K562 (cell line): ENCODE results near the gene PLCB4. TPM values are rescaled to one million over a fixed set of nuclear protein-coding genes. Genes with fewer than 3 reads are reported as not detected.

Experiments used
- ATAC-seq: fragments of 200-7000 bp; cut with Tn5 transposase; 3 replicates; pipeline ENCODE4 v1.9.1; 2020; ENCODE audit warnings: moderate library complexity
- BruUV-seq: library from RNA; stranded (reverse); fragments of 400-500 nt; replicated peaks from 2 replicates; lab custom pipeline; 2021; lab: Mats Ljungman, UMichigan
- CTCF ChIA-PET: fragments of 300-600 bp; formaldehyde crosslinking; extraction: SDS; loops from one replicate; lab custom pipeline; 2021; ENCODE audit warnings: low intra/inter-chr PET ratio; lab: Yijun Ruan, JAX
- POLR2A ChIA-PET: fragments of 300-600, 350-650 bp; sonication (Branson Sonifier 250); formaldehyde crosslinking; extraction: SDS; loops from one replicate; lab custom pipeline; 2021; ENCODE audit warnings: antibody characterized with exemption, inconsistent platforms; lab: Yijun Ruan, JAX
- DNase-seq, 4 experiments: peaks; one replicate each; pipeline versions ENCODE4 v3.0.0 to v3.0.0-alpha.2; 2011 to 2018; ENCODE audit warnings: low spot score in 3 of 4, mixed read lengths in 3 of 4; ENCODE audit errors: extremely low read depth in 1 of 4
- FAIRE-seq: peaks from 2 replicates; lab custom pipeline; 2011; peaks lifted over from hg19 to GRCh38; lab: Jason Lieb, UNC
- H2AFZ ChIP-seq: 2 replicates; pipeline ENCODE4 v1.6.0; 2011; ENCODE audit warnings: low read depth, low read length, control low read depth, inconsistent platforms
- H3K27ac ChIP-seq: fragments of 200-600 bp; 3 replicates; pipeline ENCODE4 v1.8.0; 2011; ENCODE audit warnings: low read depth, mild to moderate bottlenecking, control low read depth, inconsistent platforms, low read length, moderate library complexity, mixed read lengths; ENCODE audit errors: extremely low read depth
- H3K27me3 ChIP-seq, 2 experiments: fragments of 300-600 bp in 1 of 2; 2 replicates in 1 of 2; 3 replicates in 1 of 2; pipeline versions ENCODE4 v1.6.0 to v1.8.0; 2011; ENCODE audit warnings: inconsistent platforms in 2 of 2, low read length in 2 of 2, mild to moderate bottlenecking in 1 of 2, mixed read lengths in 1 of 2, moderate library complexity in 1 of 2; ENCODE audit not compliant: control insufficient read depth in 2 of 2, insufficient read depth in 2 of 2
- H3K36me3 ChIP-seq: fragments of 300-600 bp; 3 replicates; pipeline ENCODE4 v1.8.0; 2011; ENCODE audit warnings: mild to moderate bottlenecking, low read length, inconsistent platforms; ENCODE audit not compliant: control insufficient read depth, insufficient read depth
- H3K4me1 ChIP-seq, 2 experiments: fragments of 200-600 bp in 1 of 2; replicated peaks in 1 of 2; 2 replicates in 1 of 2; 3 replicates in 1 of 2; pipeline versions ENCODE4 v1.5.1 to v1.8.0; 2011; ENCODE audit warnings: inconsistent platforms in 2 of 2, low read length in 2 of 2, mild to moderate bottlenecking in 1 of 2, mixed read lengths in 1 of 2, moderate library complexity in 1 of 2; ENCODE audit not compliant: control insufficient read depth in 2 of 2, insufficient read depth in 2 of 2
- H3K4me2 ChIP-seq: 2 replicates; pipeline ENCODE4 v1.6.1; 2011; ENCODE audit warnings: low read length, control low read depth, inconsistent platforms, mixed read lengths; ENCODE audit not compliant: insufficient read depth
- H3K4me3 ChIP-seq: fragments of 200-600 bp; sonication (generic), shearing (Covaris generic); 2 replicates; pipeline ENCODE4 v1.5.1; 2016; ENCODE audit warnings: control low read depth, inconsistent platforms
- H3K79me2 ChIP-seq: fragments of 200-600 bp; 3 replicates; pipeline ENCODE4 v1.8.0; 2011; ENCODE audit warnings: low read length, inconsistent platforms; ENCODE audit not compliant: control insufficient read depth, insufficient read depth
- H3K9ac ChIP-seq, 2 experiments: 2 replicates each; pipeline versions ENCODE4 v1.6.0 to v1.6.1; 2011; ENCODE audit warnings: low read depth in 2 of 2, low read length in 2 of 2, control low read depth in 1 of 2, inconsistent platforms in 1 of 2, mild to moderate bottlenecking in 1 of 2, mixed read lengths in 1 of 2; ENCODE audit not compliant: insufficient read depth in 1 of 2
- H3K9me1 ChIP-seq: one replicate; pipeline ENCODE4 v1.6.0; 2011; ENCODE audit warnings: inconsistent platforms, mild to moderate bottlenecking, low read length, moderate library complexity; ENCODE audit not compliant: control insufficient read depth, insufficient read depth
- H3K9me3 ChIP-seq: replicated peaks from 2 replicates; pipeline ENCODE4 v1.5.1; 2011; ENCODE audit warnings: low read depth, low read length, inconsistent platforms; ENCODE audit not compliant: control insufficient read depth, insufficient read depth
- H4K20me1 ChIP-seq: replicated peaks from 2 replicates; pipeline ENCODE4 v1.6.1; 2011; ENCODE audit warnings: low read length, inconsistent platforms, mixed read lengths; ENCODE audit not compliant: control insufficient read depth, insufficient read depth
- ATF1 ChIP-seq, 2 experiments: fragments of 450-650 bp in 1 of 2; IDR thresholded peaks; 2 replicates each; pipeline ENCODE4 v1.6.1; 2016; ENCODE audit warnings: missing compliant biosample characterization in 1 of 2, missing genetic modification characterization in 1 of 2
- BCLAF1 ChIP-seq, 2 experiments: fragments of 450-650 bp in 1 of 2; IDR thresholded peaks; 2 replicates each; pipeline ENCODE4 v1.6.1; 2011 to 2017; ENCODE audit warnings: low read depth in 2 of 2, antibody characterized with exemption in 1 of 2, borderline replicate concordance in 1 of 2, low read length in 1 of 2, mild to moderate bottlenecking in 1 of 2, mixed read lengths in 1 of 2; ENCODE audit not compliant: control insufficient read depth in 1 of 2
- CHCHD3 ChIP-seq: fragments of 250-450 bp; sonication (Bioruptor Pico); IDR thresholded peaks from 2 replicates; pipeline ENCODE4 v2.1.2; 2022; ENCODE audit warnings: mild to moderate bottlenecking
- ELK3 ChIP-seq: fragments of 450-650 bp; formaldehyde crosslinking; IDR thresholded peaks from 2 replicates; pipeline ENCODE4 v1.4.0; 2020; ENCODE audit warnings: mild to moderate bottlenecking
- KLF1 ChIP-seq: fragments of 450-650 bp; IDR thresholded peaks from 2 replicates; pipeline ENCODE4 v1.6.1; 2016; ENCODE audit warnings: missing genetic modification characterization, missing compliant biosample characterization
- L3MBTL2 ChIP-seq: fragments of 450-650 bp; IDR thresholded peaks from 2 replicates; pipeline ENCODE4 v1.6.1; 2016; ENCODE audit warnings: mild to moderate bottlenecking, moderate library complexity
- MLX ChIP-seq, 2 experiments: fragments of 450-650 bp in 1 of 2; sonication (generic) in 1 of 2; formaldehyde crosslinking; conservative IDR thresholded peaks; 2 replicates each; pipeline versions ENCODE4 v1.4.0 to v1.8.1; 2020 to 2022; ENCODE audit warnings: mild to moderate bottlenecking in 1 of 2, missing genetic modification reagents in 1 of 2
- MXI1 ChIP-seq: IDR thresholded peaks from 2 replicates; pipeline ENCODE4 v1.6.1; 2011; ENCODE audit warnings: low read depth, mild to moderate bottlenecking, improper control_type of control experiment, low read length
- NR2C1 ChIP-seq, 2 experiments: fragments of 450-650 bp; IDR thresholded peaks; 2 replicates each; pipeline ENCODE4 v1.6.1; 2017; ENCODE audit warnings: mild to moderate bottlenecking in 2 of 2, antibody characterized with exemption in 1 of 2, inconsistent platforms in 1 of 2, missing compliant biosample characterization in 1 of 2, missing genetic modification characterization in 1 of 2
- POU5F1 ChIP-seq: fragments of 150-350 bp; IDR thresholded peaks from 2 replicates; pipeline ENCODE4 v1.6.1; 2014; ENCODE audit warnings: borderline replicate concordance, low read length, low read depth, mild to moderate bottlenecking; ENCODE audit not compliant: partially characterized antibody
- RUNX1 ChIP-seq: sonication (generic); IDR thresholded peaks from 2 replicates; pipeline ENCODE4 v1.6.1; 2016; ENCODE audit warnings: antibody characterized with exemption, low read depth
- STAT5A ChIP-seq: IDR thresholded peaks from 2 replicates; pipeline ENCODE4 v1.6.1; 2012; ENCODE audit warnings: low read length, inconsistent platforms, borderline replicate concordance
- ZBTB49 ChIP-seq: sonication (generic); formaldehyde crosslinking; IDR thresholded peaks from 2 replicates; pipeline ENCODE4 v1.8.0; 2022; ENCODE audit warnings: missing genetic modification reagents, mild to moderate bottlenecking, borderline replicate concordance
- ZNF384 ChIP-seq: IDR thresholded peaks from 2 replicates; pipeline ENCODE4 v1.6.1; 2012; ENCODE audit warnings: low read depth, low read length, improper control_type of control experiment
- WGBS: fragments of 100-300 bp; shearing (Covaris generic); methylation state at CpG from one replicate; pipeline ENCODE4 v1.1.6; 2016; ENCODE audit warnings: low coverage, mixed read lengths; ENCODE audit not compliant: insufficient coverage; ENCODE audit errors: missing lambda C conversion rate; 5-methylcytosine and 5-hydroxymethylcytosine counted together
- in situ Hi-C: fragments of 300-500 bp; cut with MboI; formaldehyde crosslinking; loops from 4 replicates; pipeline ENCODE4 v1.15.0; 2018; ENCODE audit warnings: inconsistent platforms, mixed read lengths
- intact Hi-C: fragments of 100-400 bp; cut with micrococcal nuclease; formaldehyde crosslinking; loops from 2 replicates; pipeline ENCODE4 v1.14.2; 2022
- polyA plus RNA-seq, 8 experiments: library from polyadenylated mRNA; depleted of rRNA in 4 of 8; stranded (reverse) in 5 of 8; unstranded in 3 of 8; fragments of >200 nt; fragmentation: Nextera tagmentation in 2 of 8; fragmentation: Illumina TruSeq in 1 of 8; extraction: Ambion mirVana in 2 of 8; extraction: Trizol in 1 of 8; gene quantifications; 2 replicates each; pipeline versions ENCODE4 v1.2.1 to v1.2.3, GENCODE V29; 2011 to 2014; ENCODE audit warnings: inconsistent platforms in 1 of 8, missing spikeins in 1 of 8
- total RNA-seq, 7 experiments: library from RNA; depleted of rRNA in 6 of 7; stranded (reverse); fragments of >200 nt in 6 of 7; fragmentation: Illumina TruSeq in 2 of 7; extraction: Trizol in 2 of 7; gene quantifications; 2 replicates each; pipeline versions ENCODE4 v1.2.1 to v1.2.3, GENCODE V29; 2011 to 2021; ENCODE audit warnings: low replicate concordance in 1 of 7

Gene PLCB4
- total and polyA plus RNA-seq, 9 of the 15 experiments (the other 6 are each of a cell fraction or from before 2014, with no cell fraction given) = 0.20 to 2.9 (median 0.52) TPM

GRCh38 chr20:9300534-9300933, 231.6 kb downstream of the PLCB4 start:
- no peaks in the 10 kb centered on the region for H3K79me2 ChIP-seq
- no peak overlapping the region for H3K9ac ChIP-seq
- intact Hi-C loops = no loop called here
- H4K20me1 ChIP-seq = no peaks in the 10 kb centered on the region
- H2AFZ ChIP-seq = no peak overlapping the region
- in situ Hi-C loops = no loop called here
- ATAC-seq (no peak), DNase-seq (no peak), FAIRE-seq (no peak)
- TF ChIP-seq NR2C1 (IDR thresholded peaks at IDR 0.05) (no peak), NR2C1 (tag; IDR thresholded peaks at IDR 0.05) (no peak), ZBTB49 (CRISPR knock-in tag) (no peak), MLX (CRISPR knock-in tag; conservative IDR thresholded peaks at IDR 0.05) (no peak), ELK3 (CRISPR knock-in tag) (no peak), L3MBTL2 (no peak), KLF1 (tag) (no peak), MXI1 (no peak), ATF1 (CRISPR knock-in tag; IDR thresholded peaks at IDR 0.05) (no peak), ATF1 (tag; IDR thresholded peaks at IDR 0.05) (no peak), BCLAF1 (IDR thresholded peaks at IDR 0.05; ENCODE audit: borderline replicate concordance in 1 of 2, control insufficient read depth in 1 of 2, low read depth in 2 of 2, low read length in 1 of 2) (no peak), STAT5A (no peak), POU5F1 (no peak), ZNF384 (no peak), CHCHD3 (CRISPR knock-in tag) (no peak), RUNX1 (no peak)
- H3K4me2 ChIP-seq = no peak overlapping the region
- no peak overlapping the region for H3K27ac ChIP-seq
- POLR2A ChIA-PET = no interaction called here
- H3K4me1 ChIP-seq = no peaks in the 10 kb centered on the region
- no peaks in the 10 kb centered on the region for H3K9me1 ChIP-seq
- H3K27me3 ChIP-seq = no peaks in the 10 kb centered on the region
- no peak overlapping the region for H3K4me3 ChIP-seq
- WGBS = 0% methylated on average over 1 of the region's 1 CpG
- CTCF ChIA-PET = no interaction called here
- no peaks in the 10 kb centered on the region for H3K36me3 ChIP-seq
- BruUV-seq = no TSS peak
- no peaks in the 10 kb centered on the region for H3K9me3 ChIP-seq
